GM12878 (cell line): ENCODE results near the gene MAS1L. TPM values are rescaled to one million over a fixed set of nuclear protein-coding genes. Genes with fewer than 3 reads are reported as not detected.

ENCODE experiments used
- ATAC-seq: fragments of 200-7000 bp; cut with Tn5 transposase; 3 replicates; pipeline ENCODE4 v1.9.1; 2020; ENCODE audit warnings: mild to moderate bottlenecking, moderate library complexity
- BruUV-seq: library from RNA; stranded (reverse); fragments of 400-500 nt; replicated peaks from 2 replicates; lab custom pipeline; 2021; lab: Mats Ljungman, UMichigan
- CTCF ChIA-PET: fragments of 300-600 bp; sonication (Branson Sonifier 250); formaldehyde crosslinking; extraction: SDS; loops from one replicate; lab custom pipeline; 2021; ENCODE audit warnings: inconsistent platforms; lab: Yijun Ruan, JAX
- POLR2A ChIA-PET: fragments of 350-600 bp; formaldehyde crosslinking; extraction: SDS; loops from one replicate; lab custom pipeline; 2021; ENCODE audit warnings: inconsistent platforms; lab: Charles Lee
- RAD21 ChIA-PET: fragments of 300-600 bp; sonication (Branson Sonifier 250); formaldehyde crosslinking; loops from one replicate; lab custom pipeline; 2023; ENCODE audit warnings: antibody characterized with exemption; ENCODE audit not compliant: unreplicated experiment; lab: Charles Lee
- SMC1A ChIA-PET: fragments of 300-600 bp; sonication (Branson Sonifier 250); formaldehyde crosslinking; loops from one replicate; lab custom pipeline; 2023; ENCODE audit not compliant: unreplicated experiment, uncharacterized antibody; lab: Charles Lee
- DNase-seq: peaks from one replicate; pipeline ENCODE4 v3.0.0-alpha.2; 2011; ENCODE audit warnings: low read depth, low spot score
- FAIRE-seq: peaks from 3 replicates; lab custom pipeline; 2011; peaks lifted over from hg19 to GRCh38; lab: Jason Lieb, UNC
- H2AFZ ChIP-seq: 2 replicates; pipeline ENCODE4 v1.6.0; 2011; ENCODE audit warnings: low read depth, low read length, control low read depth; ENCODE audit not compliant: control insufficient read depth
- H3K27ac ChIP-seq: 2 replicates; pipeline ENCODE4 v1.5.1; 2011; ENCODE audit warnings: control low read depth; ENCODE audit not compliant: control insufficient read depth, insufficient read depth
- H3K27me3 ChIP-seq, 2 experiments: replicated peaks in 1 of 2; 2 replicates each; pipeline versions ENCODE4 v1.6.0 to v1.6.1; 2011; ENCODE audit warnings: low read length in 1 of 2; ENCODE audit not compliant: control insufficient read depth in 2 of 2, insufficient read depth in 2 of 2
- H3K36me3 ChIP-seq, 2 experiments: 2 replicates each; pipeline ENCODE4 v1.5.1; 2011; ENCODE audit warnings: low read length in 1 of 2; ENCODE audit not compliant: control insufficient read depth in 2 of 2, insufficient read depth in 2 of 2
- H3K4me1 ChIP-seq: 2 replicates; pipeline ENCODE4 v1.6.1; 2011; ENCODE audit warnings: mild to moderate bottlenecking, low read length, moderate library complexity, mixed read lengths; ENCODE audit not compliant: control insufficient read depth, insufficient read depth
- H3K4me2 ChIP-seq: 2 replicates; pipeline ENCODE4 v1.6.0; 2011; ENCODE audit warnings: control low read depth; ENCODE audit not compliant: control insufficient read depth, insufficient read depth
- H3K4me3 ChIP-seq: fragments of 200-600 bp; sonication (generic); 2 replicates; pipeline ENCODE4 v1.5.1; 2016
- H3K79me2 ChIP-seq: 2 replicates; pipeline ENCODE4 v1.6.0; 2011; ENCODE audit warnings: low read length; ENCODE audit not compliant: control insufficient read depth, insufficient read depth
- H3K9ac ChIP-seq: 2 replicates; pipeline ENCODE4 v1.8.0; 2011; ENCODE audit warnings: low read length, control low read depth, mixed read lengths; ENCODE audit not compliant: control insufficient read depth, insufficient read depth
- H3K9me3 ChIP-seq: replicated peaks from 3 replicates; pipeline ENCODE4 v1.5.1; 2011; ENCODE audit warnings: mild to moderate bottlenecking, low read length; ENCODE audit not compliant: control insufficient read depth, insufficient read depth
- H4K20me1 ChIP-seq: 2 replicates; pipeline ENCODE4 v1.6.0; 2011; ENCODE audit not compliant: control insufficient read depth, insufficient read depth
- EGR1 ChIP-seq, 2 experiments: IDR thresholded peaks; 1 replicate in 1 of 2; 2 replicates in 1 of 2; pipeline ENCODE4 v1.6.1; 2011 to 2012; ENCODE audit warnings: low read depth in 2 of 2, low read length in 2 of 2, borderline replicate concordance in 1 of 2, mild to moderate bottlenecking in 1 of 2, moderate library complexity in 1 of 2
- EP300 ChIP-seq, 2 experiments: fragments of 150-350 bp in 1 of 2; IDR thresholded peaks; 2 replicates each; pipeline ENCODE4 v1.6.1; 2011 to 2012; ENCODE audit warnings: low read depth in 2 of 2, low read length in 2 of 2, borderline replicate concordance in 1 of 2, improper control_type of control experiment in 1 of 2, inconsistent platforms in 1 of 2; ENCODE audit not compliant: control insufficient read depth in 1 of 2
- MTA3 ChIP-seq: IDR thresholded peaks from 2 replicates; pipeline ENCODE4 v1.6.1; 2012; ENCODE audit warnings: low read length, inconsistent platforms, borderline replicate concordance
- NBN ChIP-seq: fragments of 450-650 bp; IDR thresholded peaks from 2 replicates; pipeline ENCODE4 v1.6.1; 2016
- NFYA ChIP-seq: IDR thresholded peaks from 2 replicates; pipeline ENCODE4 v1.6.1; 2011; ENCODE audit warnings: low read depth, mild to moderate bottlenecking, low read length, improper control_type of control experiment, borderline replicate concordance
- NR2C1 ChIP-seq: fragments of 450-650 bp; IDR thresholded peaks from 2 replicates; pipeline ENCODE4 v1.6.1; 2017; ENCODE audit warnings: antibody characterized with exemption, mild to moderate bottlenecking, moderate library complexity
- SMARCA5 ChIP-seq: fragments of 450-650 bp; IDR thresholded peaks from 2 replicates; pipeline ENCODE4 v1.6.1; 2017; ENCODE audit warnings: mild to moderate bottlenecking
- STAT3 ChIP-seq: IDR thresholded peaks from 2 replicates; pipeline ENCODE4 v1.6.1; 2011; ENCODE audit warnings: low read depth, low read length, improper control_type of control experiment
- SUPT20H ChIP-seq: IDR thresholded peaks from 2 replicates; pipeline ENCODE4 v1.6.1; 2011; ENCODE audit warnings: low read depth, mild to moderate bottlenecking, low read length, moderate library complexity, borderline replicate concordance; ENCODE audit not compliant: control insufficient read depth
- WGBS: methylation state at CpG from one replicate; pipeline ENCODE4 v1.1.6; 2016; ENCODE audit warnings: low lambda C conversion rate; ENCODE audit not compliant: insufficient replicate concordance, insufficient coverage; ENCODE audit errors: missing lambda C conversion rate; 5-methylcytosine and 5-hydroxymethylcytosine counted together
- in situ Hi-C: fragments of 300-500 bp; cut with MboI; formaldehyde crosslinking; loops from 9 replicates; pipeline ENCODE4 v1.14.3; 2018; ENCODE audit warnings: mixed read lengths
- intact Hi-C: fragments of 100-400 bp; cut with micrococcal nuclease; formaldehyde crosslinking; loops from one replicate; pipeline ENCODE4 v1.14.2; 2022; ENCODE audit not compliant: unreplicated experiment
- polyA plus RNA-seq, 11 experiments: library from polyadenylated mRNA; depleted of rRNA in 4 of 11; unstranded in 6 of 11; stranded (reverse) in 5 of 11; fragments of >200 nt; fragmentation: Nextera tagmentation in 4 of 11; fragmentation: Illumina TruSeq in 1 of 11; extraction: Ambion mirVana in 4 of 11; extraction: Trizol in 1 of 11; gene quantifications; 1 replicate in 1 of 11; 2 replicates in 10 of 11; pipeline versions ENCODE4 v1.2.1 to v1.2.3, GENCODE V29; 2011 to 2016; ENCODE audit warnings: inconsistent platforms in 2 of 11, missing spikeins in 2 of 11, low read depth in 1 of 11
- total RNA-seq, 4 experiments: library from RNA; depleted of rRNA in 3 of 4; stranded (reverse); fragments of >200 nt in 3 of 4; fragmentation: Illumina TruSeq in 1 of 4; extraction: Trizol in 1 of 4; gene quantifications; 2 replicates each; pipeline versions ENCODE4 v1.2.1 to v1.2.3, GENCODE V29; 2013 to 2021
- TF ChIP-seq, protein P1 (sequence below): fragments of 450-650 bp; IDR thresholded peaks from 2 replicates; pipeline ENCODE4 v1.6.1; 2017; ENCODE audit warnings: borderline replicate concordance
- TF ChIP-seq, protein P2 (sequence below): IDR thresholded peaks from 2 replicates; pipeline ENCODE4 v1.6.1; 2012; ENCODE audit warnings: mild to moderate bottlenecking, low read depth, low read length
- TF ChIP-seq, protein P3 (sequence below): fragments of 450-650 bp; IDR thresholded peaks from 2 replicates; pipeline ENCODE4 v1.6.1; 2017; ENCODE audit warnings: mild to moderate bottlenecking, moderate library complexity
- TF ChIP-seq, protein P4 (sequence below): fragments of 450-650 bp; IDR thresholded peaks from 2 replicates; pipeline ENCODE4 v1.6.1; 2017; ENCODE audit warnings: mild to moderate bottlenecking, low read depth, inconsistent platforms; ENCODE audit not compliant: poor library complexity, severe bottlenecking

The MAS1L gene
- total and polyA plus RNA-seq, 10 of the 15 experiments (the other 5 are each of a cell fraction or from before 2014, with no cell fraction given): not detected

DNA sequence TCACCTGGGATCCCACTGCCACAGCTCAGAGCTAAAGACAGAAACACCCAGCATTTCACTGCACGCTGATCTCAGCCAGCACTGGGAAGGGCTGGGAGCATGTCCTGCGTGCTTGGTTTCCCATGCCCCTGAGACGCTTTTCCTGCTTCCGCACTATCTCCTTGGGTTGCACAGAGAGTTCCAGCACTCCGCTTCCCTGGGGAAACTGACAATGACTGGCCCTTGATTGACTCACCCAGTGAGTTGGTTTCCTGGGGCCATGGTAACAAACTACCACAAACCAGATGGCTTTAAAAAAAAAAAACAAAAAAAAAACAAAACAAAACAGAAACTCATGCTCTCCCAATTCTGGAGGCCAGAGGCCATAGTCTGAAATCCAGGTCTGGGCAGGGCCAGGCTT is 14.8 kb upstream of the MAS1L start:
- Histone ChIP-seq H3K79me2 (no peaks in the 10 kb centered on the region), H3K4me2 (no peak overlapping the region), H3K27me3 (0 out of 4 replicates have a peak, but pooled peaks cover 1 to 2% of the 10 kb centered on the region in 2 experiments), H2AFZ (no peak overlapping the region), H3K9me3 (no peaks in the 10 kb centered on the region), H4K20me1 (no peaks in the 10 kb centered on the region), H3K4me1 (no peaks in the 10 kb centered on the region), H3K27ac (no peak overlapping the region), H3K4me3 (no peak overlapping the region), H3K36me3 (no peaks in the 10 kb centered on the region), H3K9ac (no peak overlapping the region)
- no peak for ATAC-seq
- SMC1A ChIA-PET: no interaction called here
- intact Hi-C loops (no loop called here), in situ Hi-C loops (no loop called here)
- CTCF ChIA-PET: no interaction called here
- POLR2A ChIA-PET: no interaction called here
- FAIRE-seq: no peak
- no TSS peak for BruUV-seq
- no peak for DNase-seq
- RAD21 ChIA-PET: no interaction called here
- WGBS: 50% methylated on average over 5 of the region's 5 CpGs
- TF ChIP-seq EP300 (IDR thresholded peaks at IDR 0.05; ENCODE audit: borderline replicate concordance in 1 of 2, control insufficient read depth in 1 of 2, low read depth in 2 of 2, low read length in 2 of 2) (no peak), SUPT20H (no peak), SMARCA5 (no peak), NFYA (no peak), NBN (no peak), NR2C1 (no peak), MTA3 (no peak), EGR1 (IDR thresholded peaks at IDR 0.05; ENCODE audit: borderline replicate concordance in 1 of 2, low read depth in 2 of 2, low read length in 2 of 2) (no peak), STAT3 (no peak)
- TF ChIP-seq, protein P1, sequence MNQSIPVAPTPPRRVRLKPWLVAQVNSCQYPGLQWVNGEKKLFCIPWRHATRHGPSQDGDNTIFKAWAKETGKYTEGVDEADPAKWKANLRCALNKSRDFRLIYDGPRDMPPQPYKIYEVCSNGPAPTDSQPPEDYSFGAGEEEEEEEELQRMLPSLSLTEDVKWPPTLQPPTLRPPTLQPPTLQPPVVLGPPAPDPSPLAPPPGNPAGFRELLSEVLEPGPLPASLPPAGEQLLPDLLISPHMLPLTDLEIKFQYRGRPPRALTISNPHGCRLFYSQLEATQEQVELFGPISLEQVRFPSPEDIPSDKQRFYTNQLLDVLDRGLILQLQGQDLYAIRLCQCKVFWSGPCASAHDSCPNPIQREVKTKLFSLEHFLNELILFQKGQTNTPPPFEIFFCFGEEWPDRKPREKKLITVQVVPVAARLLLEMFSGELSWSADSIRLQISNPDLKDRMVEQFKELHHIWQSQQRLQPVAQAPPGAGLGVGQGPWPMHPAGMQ: no peak
- TF ChIP-seq, protein P2, sequence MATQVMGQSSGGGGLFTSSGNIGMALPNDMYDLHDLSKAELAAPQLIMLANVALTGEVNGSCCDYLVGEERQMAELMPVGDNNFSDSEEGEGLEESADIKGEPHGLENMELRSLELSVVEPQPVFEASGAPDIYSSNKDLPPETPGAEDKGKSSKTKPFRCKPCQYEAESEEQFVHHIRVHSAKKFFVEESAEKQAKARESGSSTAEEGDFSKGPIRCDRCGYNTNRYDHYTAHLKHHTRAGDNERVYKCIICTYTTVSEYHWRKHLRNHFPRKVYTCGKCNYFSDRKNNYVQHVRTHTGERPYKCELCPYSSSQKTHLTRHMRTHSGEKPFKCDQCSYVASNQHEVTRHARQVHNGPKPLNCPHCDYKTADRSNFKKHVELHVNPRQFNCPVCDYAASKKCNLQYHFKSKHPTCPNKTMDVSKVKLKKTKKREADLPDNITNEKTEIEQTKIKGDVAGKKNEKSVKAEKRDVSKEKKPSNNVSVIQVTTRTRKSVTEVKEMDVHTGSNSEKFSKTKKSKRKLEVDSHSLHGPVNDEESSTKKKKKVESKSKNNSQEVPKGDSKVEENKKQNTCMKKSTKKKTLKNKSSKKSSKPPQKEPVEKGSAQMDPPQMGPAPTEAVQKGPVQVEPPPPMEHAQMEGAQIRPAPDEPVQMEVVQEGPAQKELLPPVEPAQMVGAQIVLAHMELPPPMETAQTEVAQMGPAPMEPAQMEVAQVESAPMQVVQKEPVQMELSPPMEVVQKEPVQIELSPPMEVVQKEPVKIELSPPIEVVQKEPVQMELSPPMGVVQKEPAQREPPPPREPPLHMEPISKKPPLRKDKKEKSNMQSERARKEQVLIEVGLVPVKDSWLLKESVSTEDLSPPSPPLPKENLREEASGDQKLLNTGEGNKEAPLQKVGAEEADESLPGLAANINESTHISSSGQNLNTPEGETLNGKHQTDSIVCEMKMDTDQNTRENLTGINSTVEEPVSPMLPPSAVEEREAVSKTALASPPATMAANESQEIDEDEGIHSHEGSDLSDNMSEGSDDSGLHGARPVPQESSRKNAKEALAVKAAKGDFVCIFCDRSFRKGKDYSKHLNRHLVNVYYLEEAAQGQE: no peak
- TF ChIP-seq, protein P3, sequence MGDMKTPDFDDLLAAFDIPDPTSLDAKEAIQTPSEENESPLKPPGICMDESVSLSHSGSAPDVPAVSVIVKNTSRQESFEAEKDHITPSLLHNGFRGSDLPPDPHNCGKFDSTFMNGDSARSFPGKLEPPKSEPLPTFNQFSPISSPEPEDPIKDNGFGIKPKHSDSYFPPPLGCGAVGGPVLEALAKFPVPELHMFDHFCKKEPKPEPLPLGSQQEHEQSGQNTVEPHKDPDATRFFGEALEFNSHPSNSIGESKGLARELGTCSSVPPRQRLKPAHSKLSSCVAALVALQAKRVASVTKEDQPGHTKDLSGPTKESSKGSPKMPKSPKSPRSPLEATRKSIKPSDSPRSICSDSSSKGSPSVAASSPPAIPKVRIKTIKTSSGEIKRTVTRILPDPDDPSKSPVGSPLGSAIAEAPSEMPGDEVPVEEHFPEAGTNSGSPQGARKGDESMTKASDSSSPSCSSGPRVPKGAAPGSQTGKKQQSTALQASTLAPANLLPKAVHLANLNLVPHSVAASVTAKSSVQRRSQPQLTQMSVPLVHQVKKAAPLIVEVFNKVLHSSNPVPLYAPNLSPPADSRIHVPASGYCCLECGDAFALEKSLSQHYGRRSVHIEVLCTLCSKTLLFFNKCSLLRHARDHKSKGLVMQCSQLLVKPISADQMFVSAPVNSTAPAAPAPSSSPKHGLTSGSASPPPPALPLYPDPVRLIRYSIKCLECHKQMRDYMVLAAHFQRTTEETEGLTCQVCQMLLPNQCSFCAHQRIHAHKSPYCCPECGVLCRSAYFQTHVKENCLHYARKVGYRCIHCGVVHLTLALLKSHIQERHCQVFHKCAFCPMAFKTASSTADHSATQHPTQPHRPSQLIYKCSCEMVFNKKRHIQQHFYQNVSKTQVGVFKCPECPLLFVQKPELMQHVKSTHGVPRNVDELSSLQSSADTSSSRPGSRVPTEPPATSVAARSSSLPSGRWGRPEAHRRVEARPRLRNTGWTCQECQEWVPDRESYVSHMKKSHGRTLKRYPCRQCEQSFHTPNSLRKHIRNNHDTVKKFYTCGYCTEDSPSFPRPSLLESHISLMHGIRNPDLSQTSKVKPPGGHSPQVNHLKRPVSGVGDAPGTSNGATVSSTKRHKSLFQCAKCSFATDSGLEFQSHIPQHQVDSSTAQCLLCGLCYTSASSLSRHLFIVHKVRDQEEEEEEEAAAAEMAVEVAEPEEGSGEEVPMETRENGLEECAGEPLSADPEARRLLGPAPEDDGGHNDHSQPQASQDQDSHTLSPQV: no peak
- TF ChIP-seq, protein P4, sequence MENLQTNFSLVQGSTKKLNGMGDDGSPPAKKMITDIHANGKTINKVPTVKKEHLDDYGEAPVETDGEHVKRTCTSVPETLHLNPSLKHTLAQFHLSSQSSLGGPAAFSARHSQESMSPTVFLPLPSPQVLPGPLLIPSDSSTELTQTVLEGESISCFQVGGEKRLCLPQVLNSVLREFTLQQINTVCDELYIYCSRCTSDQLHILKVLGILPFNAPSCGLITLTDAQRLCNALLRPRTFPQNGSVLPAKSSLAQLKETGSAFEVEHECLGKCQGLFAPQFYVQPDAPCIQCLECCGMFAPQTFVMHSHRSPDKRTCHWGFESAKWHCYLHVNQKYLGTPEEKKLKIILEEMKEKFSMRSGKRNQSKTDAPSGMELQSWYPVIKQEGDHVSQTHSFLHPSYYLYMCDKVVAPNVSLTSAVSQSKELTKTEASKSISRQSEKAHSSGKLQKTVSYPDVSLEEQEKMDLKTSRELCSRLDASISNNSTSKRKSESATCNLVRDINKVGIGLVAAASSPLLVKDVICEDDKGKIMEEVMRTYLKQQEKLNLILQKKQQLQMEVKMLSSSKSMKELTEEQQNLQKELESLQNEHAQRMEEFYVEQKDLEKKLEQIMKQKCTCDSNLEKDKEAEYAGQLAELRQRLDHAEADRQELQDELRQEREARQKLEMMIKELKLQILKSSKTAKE: no peak
